PC-9 (cell line): ENCODE data around the gene ALCAM. TPM values are rescaled to one million over a fixed set of nuclear protein-coding genes. Genes with fewer than 3 reads are reported as not detected.

Experiments
- BruUV-seq: library from RNA; stranded (reverse); fragments of 400-500 nt; replicated peaks from 2 replicates; lab custom pipeline; 2021; lab: Mats Ljungman, UMichigan
- CTCF ChIA-PET: fragments of 300-600 bp; sonication (Branson Sonifier 250); formaldehyde crosslinking; loops from one replicate; lab custom pipeline; 2022; ENCODE audit warnings: antibody characterized with exemption; lab: Charles Lee
- POLR2A ChIA-PET: fragments of 300-600 bp; sonication (Branson Sonifier 250); formaldehyde crosslinking; loops from one replicate; lab custom pipeline; 2022; ENCODE audit warnings: antibody characterized with exemption; ENCODE audit not compliant: unreplicated experiment; lab: Charles Lee
- DNase-seq, 2 experiments: peaks; one replicate each; pipeline versions ENCODE4 v3.0.0 to v3.0.0-alpha.2; 2015 to 2022; ENCODE audit warnings: mixed read lengths in 1 of 2
- H2AFZ ChIP-seq: fragments of 200-600 bp; sonication (generic); 2 replicates; pipeline ENCODE4 v1.8.1; 2017; ENCODE audit warnings: antibody characterized with exemption
- H3F3A ChIP-seq: fragments of 200-600 bp; sonication (generic); 2 replicates; pipeline ENCODE4 v1.8.1; 2017; ENCODE audit warnings: antibody characterized with exemption, mild to moderate bottlenecking, low read depth; ENCODE audit not compliant: insufficient read depth
- H3K27ac ChIP-seq: fragments of 200-600 bp; sonication (generic); 2 replicates; pipeline ENCODE4 v1.6.1; 2016; ENCODE audit warnings: mixed run types
- H3K27me3 ChIP-seq: fragments of 200-600 bp; sonication (generic); 2 replicates; pipeline ENCODE4 v1.6.1; 2016; ENCODE audit warnings: low read depth, mixed run types; ENCODE audit not compliant: insufficient read depth
- H3K36me3 ChIP-seq: fragments of 200-600 bp; sonication (generic); 2 replicates; pipeline ENCODE4 v1.6.1; 2016; ENCODE audit warnings: low read depth, mixed run types
- H3K4me1 ChIP-seq: fragments of 200-600 bp; sonication (generic); replicated peaks from 2 replicates; pipeline ENCODE4 v1.6.1; 2016; ENCODE audit warnings: mixed run types; ENCODE audit not compliant: insufficient read depth
- H3K4me2 ChIP-seq: fragments of 200-600 bp; sonication (generic); 2 replicates; pipeline ENCODE4 v1.6.1; 2017; ENCODE audit warnings: mixed run types
- H3K4me3 ChIP-seq: fragments of 200-600 bp; sonication (generic); 2 replicates; pipeline ENCODE4 v1.6.1; 2016; ENCODE audit warnings: mixed run types
- H3K79me2 ChIP-seq: fragments of 200-600 bp; sonication (generic); 2 replicates; pipeline ENCODE4 v1.6.1; 2017; ENCODE audit warnings: low read depth, mixed run types
- H3K9me2 ChIP-seq: fragments of 200-600 bp; sonication (generic); 2 replicates; pipeline ENCODE4 v1.8.1; 2017; ENCODE audit warnings: mild to moderate bottlenecking; ENCODE audit not compliant: insufficient read depth
- H3K9me3 ChIP-seq: fragments of 200-600 bp; sonication (generic); 2 replicates; pipeline ENCODE4 v1.8.1; 2016; ENCODE audit warnings: low read depth; ENCODE audit not compliant: insufficient read depth
- H4K20me1 ChIP-seq: fragments of 200-600 bp; sonication (generic); 2 replicates; pipeline ENCODE4 v1.8.1; 2017; ENCODE audit not compliant: insufficient read depth
- EZH2 ChIP-seq: fragments of 200-600 bp; sonication (generic); IDR thresholded peaks from 2 replicates; pipeline ENCODE4 v1.8.0; 2017; ENCODE audit warnings: antibody characterized with exemption, low read depth
- intact Hi-C: fragments of 100-400 bp; cut with micrococcal nuclease; formaldehyde crosslinking; loops from one replicate; pipeline ENCODE4 v1.10.0; 2022; ENCODE audit not compliant: unreplicated experiment
- total RNA-seq: library from RNA; stranded (reverse); gene quantifications from 2 replicates; pipeline ENCODE4 v1.2.3, GENCODE V29; 2021
- TF ChIP-seq, protein P1 (sequence below): fragments of 200-600 bp; sonication (generic); conservative IDR thresholded peaks from 2 replicates; pipeline ENCODE4 v1.6.1; 2017; ENCODE audit warnings: mixed run types, antibody characterized with exemption, mild to moderate bottlenecking, moderate library complexity

Gene ALCAM
- total RNA-seq, 1 experiment from 2014 or later = 132 TPM

DNA sequence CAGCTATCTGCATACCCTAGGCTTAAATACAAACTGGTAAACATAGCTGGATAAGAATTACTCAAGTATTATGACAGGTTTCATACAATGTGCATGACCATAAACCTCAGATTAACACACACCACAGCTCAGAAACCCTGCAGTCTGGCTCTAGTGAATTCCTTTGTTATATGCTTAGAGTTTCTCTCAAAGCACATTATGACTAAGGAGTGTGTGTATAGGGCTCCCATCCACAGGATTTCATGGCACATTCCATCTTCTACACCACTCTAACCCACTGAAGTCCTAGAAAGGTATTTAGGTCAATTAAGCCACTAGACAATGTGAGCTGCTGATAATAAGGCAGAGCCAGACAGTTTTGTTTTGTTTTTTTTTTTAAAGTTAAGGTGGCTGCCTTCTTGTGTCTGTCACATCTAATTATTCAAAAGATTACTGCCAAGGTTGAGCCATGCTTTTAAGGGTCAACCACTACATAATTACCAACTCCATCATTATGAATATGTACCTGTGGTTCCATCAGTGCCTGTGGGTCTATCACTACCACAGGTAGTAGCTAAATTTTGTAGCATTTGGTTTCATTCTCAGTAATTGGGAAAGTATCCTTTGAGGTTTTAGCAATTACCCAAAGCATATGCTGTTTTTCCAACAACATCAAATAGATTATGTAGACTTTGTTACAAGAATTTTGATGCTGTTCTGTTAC lies 107.0 kb downstream of the ALCAM start:
- CTCF ChIA-PET = no interaction called here
- H3K79me2 ChIP-seq = no peaks in the 10 kb centered on the region
- H3K36me3 ChIP-seq = no peaks in the 10 kb centered on the region
- TF ChIP-seq, protein P1, sequence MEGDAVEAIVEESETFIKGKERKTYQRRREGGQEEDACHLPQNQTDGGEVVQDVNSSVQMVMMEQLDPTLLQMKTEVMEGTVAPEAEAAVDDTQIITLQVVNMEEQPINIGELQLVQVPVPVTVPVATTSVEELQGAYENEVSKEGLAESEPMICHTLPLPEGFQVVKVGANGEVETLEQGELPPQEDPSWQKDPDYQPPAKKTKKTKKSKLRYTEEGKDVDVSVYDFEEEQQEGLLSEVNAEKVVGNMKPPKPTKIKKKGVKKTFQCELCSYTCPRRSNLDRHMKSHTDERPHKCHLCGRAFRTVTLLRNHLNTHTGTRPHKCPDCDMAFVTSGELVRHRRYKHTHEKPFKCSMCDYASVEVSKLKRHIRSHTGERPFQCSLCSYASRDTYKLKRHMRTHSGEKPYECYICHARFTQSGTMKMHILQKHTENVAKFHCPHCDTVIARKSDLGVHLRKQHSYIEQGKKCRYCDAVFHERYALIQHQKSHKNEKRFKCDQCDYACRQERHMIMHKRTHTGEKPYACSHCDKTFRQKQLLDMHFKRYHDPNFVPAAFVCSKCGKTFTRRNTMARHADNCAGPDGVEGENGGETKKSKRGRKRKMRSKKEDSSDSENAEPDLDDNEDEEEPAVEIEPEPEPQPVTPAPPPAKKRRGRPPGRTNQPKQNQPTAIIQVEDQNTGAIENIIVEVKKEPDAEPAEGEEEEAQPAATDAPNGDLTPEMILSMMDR = no peak
- no peak for TF ChIP-seq EZH2
- intact Hi-C loops = no loop called here
- H3K4me1 ChIP-seq = no peaks in the 10 kb centered on the region
- BruUV-seq = no TSS peak
- no peaks in the 10 kb centered on the region for H4K20me1 ChIP-seq
- H3K9me3 ChIP-seq = 0 out of 2 replicates have a peak, but pooled peaks cover 2% of the 10 kb centered on the region
- POLR2A ChIA-PET = no interaction called here
- H2AFZ ChIP-seq = no peak overlapping the region
- 0 out of 2 replicates have a peak, but pooled peaks cover 4% of the 10 kb centered on the region for H3K9me2 ChIP-seq
- no peak for DNase-seq
- no peaks in the 10 kb centered on the region for H3F3A ChIP-seq
- H3K4me3 ChIP-seq = no peak overlapping the region
- no peak overlapping the region for H3K4me2 ChIP-seq
- no peaks in the 10 kb centered on the region for H3K27me3 ChIP-seq
- H3K27ac ChIP-seq = no peak overlapping the region

- Histone ChIP-seq H3K27ac (no peak overlapping the region), H3K4me2 (no peak overlapping the region), H3K9me2 (0 out of 2 replicates have a peak, but pooled peaks cover 4% of the 10 kb centered on the region), H4K20me1 (no peaks in the 10 kb centered on the region), H3K36me3 (no peaks in the 10 kb centered on the region), H3K27me3 (no peaks in the 10 kb centered on the region), H3K9me3 (0 out of 2 replicates have a peak, but pooled peaks cover 2% of the 10 kb centered on the region), H3K4me1 (no peaks in the 10 kb centered on the region), H2AFZ (no peak overlapping the region), H3K79me2 (no peaks in the 10 kb centered on the region), H3F3A (no peaks in the 10 kb centered on the region), H3K4me3 (no peak overlapping the region)
- CTCF ChIA-PET = no interaction called here
- BruUV-seq = no TSS peak
- POLR2A ChIA-PET = no interaction called here
- intact Hi-C loops = no loop called here
- no peak for DNase-seq
- TF ChIP-seq EZH2 = no peak
- TF ChIP-seq, protein P1 = no peak
These were observed 114.1 kb downstream of the ALCAM start for GRCh38 chr3:105480768-105481167.

- POLR2A ChIA-PET = no interaction called here
- intact Hi-C loops = no loop called here
- no peaks in the 10 kb centered on the region for H4K20me1 ChIP-seq
These were observed 116.8 kb downstream of the ALCAM start for GRCh38 chr3:105483476-105483875.

More at GRCh38 chr3:105483476-105483875, 116.8 kb downstream of the ALCAM start:
- Histone ChIP-seq H3K79me2 (no peaks in the 10 kb centered on the region), H3K4me2 (no peak overlapping the region), H3K9me2 (no peaks in the 10 kb centered on the region), H3F3A (no peaks in the 10 kb centered on the region), H3K4me1 (no peaks in the 10 kb centered on the region), H3K36me3 (no peaks in the 10 kb centered on the region), H2AFZ (no peak overlapping the region), H3K9me3 (no peaks in the 10 kb centered on the region; the same call in 1 of the 2 replicates), H3K4me3 (no peak overlapping the region), H3K27ac (no peak overlapping the region), H3K27me3 (no peaks in the 10 kb centered on the region)
- BruUV-seq = no TSS peak
- no peak for TF ChIP-seq EZH2
- TF ChIP-seq, protein P1 = no peak
- CTCF ChIA-PET = no interaction called here
- DNase-seq = no peak
